HK-2 (cell line): ENCODE measurements around the gene SLC25A10.

Experiments used
- DNase-seq: peaks from one replicate; pipeline ENCODE4 v3.0.0-alpha.2; 2018; ENCODE audit not compliant: unreplicated experiment

Gene SLC25A10

DNA sequence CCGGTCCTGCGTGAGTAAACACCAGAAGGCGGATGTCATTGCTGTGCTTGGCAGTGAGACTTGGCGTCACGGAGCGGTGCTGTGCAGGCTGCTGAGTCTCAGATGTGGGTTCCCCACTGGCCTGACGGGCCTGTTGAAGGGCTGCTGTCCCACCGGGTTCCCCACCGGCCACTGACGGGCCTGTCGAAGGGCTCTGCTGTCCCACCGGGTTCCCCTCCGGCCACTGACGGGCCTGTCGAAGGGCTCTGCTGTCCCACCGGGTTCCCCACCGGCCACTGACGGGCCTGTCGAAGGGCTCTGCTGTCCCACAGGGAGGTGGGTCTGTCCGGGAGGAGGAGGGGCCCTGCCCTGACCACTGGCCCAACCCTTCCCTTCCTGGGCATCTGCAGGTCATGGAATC is 25.5 kb upstream of the SLC25A10 start:
- no peak for DNase-seq

DNA sequence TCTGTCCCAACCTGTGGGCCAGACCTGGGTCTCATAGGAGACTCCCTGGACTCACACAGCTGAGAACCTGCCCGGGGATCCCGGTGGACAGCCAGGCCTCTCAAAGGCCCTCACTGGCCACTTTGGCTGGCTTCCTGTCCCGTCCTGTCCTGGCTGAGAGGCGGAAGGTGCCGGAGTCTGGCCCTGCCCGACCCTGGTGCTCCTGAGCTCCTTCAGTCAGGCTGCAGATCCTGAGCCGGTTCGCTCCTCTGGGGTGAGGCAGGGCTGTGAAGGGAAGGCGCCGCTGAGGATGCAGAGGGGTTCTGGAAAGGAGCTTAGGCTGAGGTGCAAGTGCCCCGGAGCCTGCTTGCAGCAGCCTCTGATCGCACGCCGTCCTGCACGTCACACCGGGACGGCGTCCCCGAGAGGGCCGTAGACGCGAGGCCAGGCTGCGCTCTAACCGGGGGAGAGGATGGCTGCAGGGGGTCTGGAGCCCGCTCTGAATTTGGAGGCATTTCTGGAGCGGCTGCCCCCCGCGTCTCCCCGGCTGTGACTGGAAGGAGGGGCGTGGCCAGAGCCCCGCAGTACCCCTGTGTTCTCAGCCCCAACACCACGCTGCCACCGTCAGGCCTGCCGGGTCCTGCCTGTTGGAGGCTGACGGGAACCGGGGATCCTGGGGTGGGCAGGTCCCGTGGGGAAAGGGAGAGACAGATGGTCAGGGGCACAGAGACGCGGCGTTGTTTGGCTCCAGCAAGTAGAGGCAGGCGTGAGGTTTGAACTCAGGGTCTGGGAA is 24.1 kb upstream of the SLC25A10 start:
- DNase-seq, result no peak

- no peak for DNase-seq
Observed at GRCh38 chr17:81688616-81689015, 23.5 kb upstream of the SLC25A10 start.

DNA sequence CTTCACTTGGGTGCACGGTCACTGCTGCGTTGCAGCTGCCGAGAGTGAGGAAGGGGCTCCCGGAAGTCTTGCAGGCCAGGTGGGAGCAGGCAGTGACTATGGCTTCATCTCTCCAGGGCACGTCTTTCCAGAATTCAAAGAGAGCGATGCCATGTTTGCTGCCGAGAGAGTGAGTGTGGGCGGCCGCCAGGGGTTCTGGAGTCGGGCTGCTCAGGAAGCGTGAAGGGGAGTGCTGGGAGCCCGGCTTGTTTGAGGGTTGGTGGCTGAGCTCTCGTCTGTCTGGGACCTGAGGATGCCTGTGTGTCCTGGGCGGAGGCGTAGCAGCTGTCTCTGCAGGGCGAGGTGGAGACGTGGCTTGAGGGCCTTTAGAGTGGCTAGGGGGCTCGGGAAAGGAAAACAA is 22.0 kb upstream of the SLC25A10 start:
- no peak for DNase-seq

DNA sequence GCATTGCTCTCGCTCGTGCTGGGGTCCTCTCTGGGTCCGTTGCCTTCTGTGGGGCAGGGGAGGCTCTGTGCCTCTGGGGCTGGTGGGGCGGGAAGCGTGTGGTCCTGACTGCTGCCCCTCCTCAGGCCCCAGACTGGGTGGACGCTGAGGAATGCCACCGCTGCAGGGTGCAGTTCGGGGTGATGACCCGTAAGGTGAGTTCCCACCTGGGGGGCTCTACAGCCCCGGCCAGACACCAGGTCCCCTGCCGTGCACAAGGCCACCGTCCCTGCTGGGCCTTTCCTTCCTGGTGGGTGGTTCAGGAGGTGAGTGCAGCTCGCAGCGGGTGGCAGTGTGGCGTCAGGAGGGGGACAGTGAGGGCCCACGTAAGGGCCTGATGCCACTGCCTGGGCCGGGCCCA is 21.5 kb upstream of the SLC25A10 start:
- no peak for DNase-seq

DNA sequence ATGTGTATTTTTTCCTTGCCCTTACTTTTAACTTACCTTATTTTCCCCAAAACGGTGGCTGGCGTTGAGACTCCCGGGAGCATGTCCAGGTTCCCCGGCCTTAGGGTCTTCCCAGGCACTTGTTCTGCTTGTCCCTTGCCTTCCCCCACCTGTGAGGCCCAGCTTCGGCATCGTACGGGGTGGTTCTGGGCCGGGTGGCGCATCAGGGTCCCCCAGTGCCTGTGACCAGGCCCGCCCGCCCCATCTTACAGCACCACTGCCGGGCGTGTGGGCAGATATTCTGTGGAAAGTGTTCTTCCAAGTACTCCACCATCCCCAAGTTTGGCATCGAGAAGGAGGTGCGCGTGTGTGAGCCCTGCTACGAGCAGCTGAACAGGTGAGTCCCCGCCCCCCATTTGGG is 20.9 kb upstream of the SLC25A10 start:
- no peak for DNase-seq

GRCh38 chr17:81691608-81692007 is 20.5 kb upstream of the SLC25A10 start:
- DNase-seq, result no peak

DNA sequence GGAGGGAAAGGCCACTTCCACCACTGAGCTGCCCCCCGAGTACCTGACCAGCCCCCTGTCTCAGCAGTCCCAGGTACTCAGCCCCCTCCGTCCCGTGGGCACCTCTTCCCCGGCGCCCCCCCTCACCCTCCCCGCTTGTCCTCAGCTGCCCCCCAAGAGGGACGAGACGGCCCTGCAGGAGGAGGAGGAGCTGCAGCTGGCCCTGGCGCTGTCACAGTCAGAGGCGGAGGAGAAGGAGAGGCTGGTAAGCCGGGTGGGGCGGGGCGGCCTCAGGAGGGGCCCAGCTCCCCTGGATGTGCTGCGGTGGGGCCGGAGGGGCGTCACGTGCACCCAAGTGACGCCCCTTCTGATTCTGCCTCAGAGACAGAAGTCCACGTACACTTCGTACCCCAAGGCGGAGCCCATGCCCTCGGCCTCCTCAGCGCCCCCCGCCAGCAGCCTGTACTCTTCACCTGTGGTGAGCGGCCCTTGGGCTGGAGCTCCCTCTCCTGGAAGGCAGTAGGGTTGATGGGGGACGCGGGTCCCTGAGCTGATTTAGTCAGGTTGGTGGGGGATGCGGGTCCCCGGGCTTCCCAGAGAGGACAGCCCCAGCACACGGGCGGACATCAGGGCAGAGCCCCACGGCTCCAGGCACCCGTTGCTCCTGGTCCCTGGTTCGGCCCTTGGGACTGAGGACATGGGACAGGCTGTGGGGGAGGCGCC is 18.4 kb upstream of the SLC25A10 start:
- no peak for DNase-seq

DNA sequence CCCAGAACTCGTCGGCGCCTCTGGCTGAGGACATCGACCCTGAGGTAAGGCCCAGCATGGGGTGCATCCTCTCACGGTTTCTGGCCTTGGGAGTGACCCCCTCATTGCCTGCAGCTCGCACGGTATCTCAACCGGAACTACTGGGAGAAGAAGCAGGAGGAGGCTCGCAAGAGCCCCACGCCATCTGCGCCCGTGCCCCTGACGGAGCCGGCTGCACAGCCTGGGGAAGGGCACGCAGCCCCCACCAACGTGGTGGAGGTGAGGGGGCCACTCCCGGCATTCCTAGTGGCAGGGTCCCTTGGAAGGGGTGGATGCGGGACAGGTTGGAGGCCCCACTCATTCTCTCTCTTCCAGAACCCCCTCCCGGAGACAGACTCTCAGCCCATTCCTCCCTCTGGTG is 17.3 kb upstream of the SLC25A10 start:
- no peak for DNase-seq

- no peak for DNase-seq
Observed at GRCh38 chr17:81695211-81695610, 16.9 kb upstream of the SLC25A10 start.

GRCh38 chr17:81695801-81696200 is 16.3 kb upstream of the SLC25A10 start:
- DNase-seq, result no peak

- DNase-seq, result no peak
Observed at GRCh38 chr17:81696218-81696941, 15.7 kb upstream of the SLC25A10 start.

DNA sequence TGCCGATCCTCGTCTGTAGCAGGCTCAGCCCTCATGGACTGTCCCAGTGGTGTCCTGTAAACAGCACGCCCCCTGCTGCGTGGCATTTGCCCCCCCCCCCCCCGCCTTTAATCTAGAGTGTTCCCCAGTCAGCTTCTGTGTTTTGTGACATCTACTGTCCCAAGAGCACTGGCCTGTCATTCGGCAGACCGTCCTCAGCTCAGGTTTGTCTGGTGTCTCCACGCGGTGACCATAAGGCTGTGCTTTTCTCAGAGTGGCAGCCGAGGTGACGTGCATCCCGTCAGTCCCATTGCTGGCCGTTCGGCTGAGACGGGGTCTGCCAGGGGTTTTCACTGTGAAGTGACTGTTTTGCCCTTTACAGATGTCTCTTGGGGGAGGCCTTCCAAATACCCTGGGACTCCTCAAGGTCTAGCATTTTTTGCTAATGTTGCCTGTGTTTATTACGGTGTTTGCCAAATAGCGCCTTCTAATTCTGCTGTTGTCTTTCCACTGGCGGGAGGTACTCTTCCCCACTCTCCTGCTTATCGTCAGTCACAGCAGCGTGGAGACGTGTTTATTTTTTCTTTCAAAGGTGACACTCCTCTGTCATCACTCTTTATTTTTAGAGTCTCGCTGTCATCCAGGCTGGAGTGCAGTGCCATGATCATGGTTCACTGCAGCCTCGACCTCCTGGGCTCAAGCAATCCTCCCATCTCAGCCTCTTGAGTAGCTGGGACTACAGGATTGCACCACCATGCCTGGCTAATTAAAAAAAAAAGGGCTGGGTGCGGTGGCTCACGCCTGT is 14.6 kb upstream of the SLC25A10 start:
- DNase-seq, result no peak

GRCh38 chr17:81700353-81701287 is 11.5 kb upstream of the SLC25A10 start:
- no peak for DNase-seq

DNA sequence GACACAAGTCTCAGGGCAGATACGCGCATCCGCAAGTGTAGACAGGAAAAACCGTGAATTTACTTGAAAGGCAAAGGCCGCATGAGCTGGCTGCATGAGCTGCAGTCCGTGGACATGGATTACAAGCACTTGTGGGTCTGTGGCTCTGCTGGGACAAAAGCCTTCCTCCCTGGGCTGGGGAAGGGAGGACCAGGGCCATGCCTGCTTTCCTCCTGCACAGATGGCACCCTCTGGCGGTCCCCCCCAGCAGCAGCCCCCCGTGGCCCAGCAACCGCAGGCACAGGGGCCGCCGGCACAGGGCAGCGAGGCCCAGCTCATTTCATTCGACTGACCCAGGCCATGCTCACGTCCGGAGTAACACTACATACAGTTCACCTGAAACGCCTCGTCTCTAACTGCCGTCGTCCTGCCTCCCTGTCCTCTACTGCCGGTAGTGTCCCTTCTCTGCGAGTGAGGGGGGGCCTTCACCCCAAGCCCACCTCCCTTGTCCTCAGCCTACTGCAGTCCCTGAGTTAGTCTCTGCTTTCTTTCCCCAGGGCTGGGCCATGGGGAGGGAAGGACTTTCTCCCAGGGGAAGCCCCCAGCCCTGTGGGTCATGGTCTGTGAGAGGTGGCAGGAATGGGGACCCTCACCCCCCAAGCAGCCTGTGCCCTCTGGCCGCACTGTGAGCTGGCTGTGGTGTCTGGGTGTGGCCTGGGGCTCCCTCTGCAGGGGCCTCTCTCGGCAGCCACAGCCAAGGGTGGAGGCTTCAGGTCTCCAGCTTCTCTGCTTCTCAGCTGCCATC is 10.6 kb upstream of the SLC25A10 start:
- DNase-seq, result peak; percentile 42

- peak; percentile 92 for DNase-seq
Observed at GRCh38 chr17:81702934-81703746, 8.9 kb upstream of the SLC25A10 start, which contains the start of gene MRPL12. Gene MRPL12 (plus strand): TSS chr17:81703367. CDS start chr17:81703502, 135 bp downstream.

DNA sequence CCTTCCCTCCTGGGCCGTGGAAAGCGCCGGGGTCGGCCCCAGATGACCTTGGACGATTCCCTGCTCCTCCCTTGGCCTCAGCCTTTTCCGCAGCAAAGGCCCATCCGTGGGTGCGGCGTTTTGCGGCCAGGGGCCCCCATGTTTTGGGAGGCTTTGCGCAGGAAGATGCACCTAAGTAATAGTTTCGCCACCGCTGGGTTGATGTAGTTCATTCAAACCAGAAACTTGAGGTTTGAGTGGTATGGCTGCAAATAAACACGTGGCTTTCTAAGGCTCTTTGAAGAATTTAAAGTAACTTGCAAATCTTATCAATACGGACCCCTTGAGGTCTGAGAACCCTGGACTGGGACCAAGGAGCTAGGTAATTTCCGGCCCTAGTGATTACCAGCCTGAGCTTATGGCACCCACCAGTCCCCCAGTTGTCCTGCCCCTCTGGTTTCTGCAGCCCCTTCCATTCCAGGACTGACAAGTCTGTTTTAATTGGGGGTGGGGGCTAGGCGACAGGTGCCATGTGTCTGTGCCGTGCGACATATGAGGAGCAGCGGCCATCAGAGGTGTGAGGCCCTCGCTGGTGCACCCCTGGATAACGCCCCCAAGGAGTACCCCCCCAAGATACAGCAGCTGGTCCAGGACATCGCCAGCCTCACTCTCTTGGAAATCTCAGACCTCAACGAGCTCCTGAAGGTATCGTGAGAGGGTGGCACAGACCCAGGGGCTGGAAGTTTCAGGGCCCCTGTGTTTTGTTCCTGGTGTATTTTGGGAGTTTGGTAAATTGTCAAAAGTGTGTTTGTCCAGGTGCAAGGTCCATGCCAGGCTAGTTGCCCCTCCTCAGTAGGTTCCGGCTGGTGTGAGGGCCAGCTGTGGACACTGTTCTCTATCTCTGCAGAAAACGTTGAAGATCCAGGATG is 8.1 kb upstream of the SLC25A10 start:
- DNase-seq, result no peak
